HG03354 (cell line): ENCODE measurements around the gene SPATA3.
"Not testable (repeated sequence)": the region's sequence is repeated elsewhere in the genome, so short reads cannot be mapped to it uniquely, and the experiment has no call there.

Experiments
- ATAC-seq: cut with Tn5 transposase; IDR thresholded peaks from one replicate; pipeline ENCODE4 v1.9.1; 2021; ENCODE audit warnings: mild to moderate bottlenecking; ENCODE audit not compliant: unreplicated experiment, poor library complexity, severe bottlenecking

SPATA3 gene

GRCh38 chr2:231015926-231016325, 20.0 kb downstream of the SPATA3 start:
- ATAC-seq = no peak

GRCh38 chr2:231016566-231017230, 20.8 kb downstream of the SPATA3 start:
- no peak for ATAC-seq

GRCh38 chr2:231017231-231017598, 21.3 kb downstream of the SPATA3 start:
- no peak for ATAC-seq

- ATAC-seq = no peak
These were observed 22.3 kb downstream of the SPATA3 start for GRCh38 chr2:231018184-231018583.

- ATAC-seq = not testable (repeated sequence)
These were observed 29.1 kb downstream of the SPATA3 start for GRCh38 chr2:231025059-231025458.

- ATAC-seq = no peak
These were observed 33.0 kb downstream of the SPATA3 start for GRCh38 chr2:231028889-231029288.

GRCh38 chr2:231029563-231029962, 33.6 kb downstream of the SPATA3 start:
- ATAC-seq = no peak

GRCh38 chr2:231030725-231031124, 34.8 kb downstream of the SPATA3 start:
- no peak for ATAC-seq

GRCh38 chr2:231032575-231033140, 36.7 kb downstream of the SPATA3 start:
- no peak for ATAC-seq

GRCh38 chr2:231033147-231034132, 37.5 kb downstream of the SPATA3 start:
- ATAC-seq = no peak

- no peak for ATAC-seq
These were observed 38.5 kb downstream of the SPATA3 start for GRCh38 chr2:231034291-231034882.

GRCh38 chr2:231036131-231036530, 40.2 kb downstream of the SPATA3 start:
- no peak for ATAC-seq

- no peak for ATAC-seq
These were observed 40.7 kb downstream of the SPATA3 start for GRCh38 chr2:231036578-231037106.

- no peak for ATAC-seq
These were observed 41.3 kb downstream of the SPATA3 start, which contains the start of gene C2orf72 for GRCh38 chr2:231037202-231037730. Gene C2orf72, plus strand, starts transcription at chr2:231037523. Its CDS starts 43 bp downstream, at chr2:231037566.

GRCh38 chr2:231037731-231038482, 42.0 kb downstream of the SPATA3 start:
- no peak for ATAC-seq

GRCh38 chr2:231038483-231039293, 42.8 kb downstream of the SPATA3 start:
- no peak for ATAC-seq

- ATAC-seq = no peak
These were observed 43.4 kb downstream of the SPATA3 start for GRCh38 chr2:231039294-231039664.

GRCh38 chr2:231039821-231040364, 44.0 kb downstream of the SPATA3 start:
- ATAC-seq = no peak
